WTC11 (cell line): ENCODE measurements around the gene CARMIL1. TPM values are rescaled to one million over a fixed set of nuclear protein-coding genes. Genes with fewer than 3 reads are reported as not detected.

Experiments
- ATF1 ChIP-seq: sonication (generic); formaldehyde crosslinking; IDR thresholded peaks from 2 replicates; pipeline ENCODE4 v1.8.1; 2023; ENCODE audit warnings: mild to moderate bottlenecking, moderate library complexity, missing genetic modification reagents
- IRF2 ChIP-seq: sonication (generic); formaldehyde crosslinking; IDR thresholded peaks from 2 replicates; pipeline ENCODE4 v1.8.0; 2022; ENCODE audit warnings: low read depth, missing genetic modification reagents, borderline replicate concordance
- NFATC4 ChIP-seq: fragments of 250-450 bp; sonication (Bioruptor Pico); IDR thresholded peaks from 2 replicates; pipeline ENCODE4 v1.9.0; 2021; ENCODE audit warnings: mild to moderate bottlenecking
- SMAD3 ChIP-seq: sonication (generic); formaldehyde crosslinking; IDR thresholded peaks from 2 replicates; pipeline ENCODE4 v1.8.0; 2022; ENCODE audit warnings: missing genetic modification reagents, mild to moderate bottlenecking, borderline replicate concordance
- total RNA-seq: library from RNA; stranded (reverse); gene quantifications from 3 replicates; pipeline ENCODE4 v1.2.3, GENCODE V29; 2021
- TF ChIP-seq, protein P1 (sequence below): sonication (generic); formaldehyde crosslinking; IDR thresholded peaks from 2 replicates; pipeline ENCODE4 v1.8.1; 2023; ENCODE audit warnings: mild to moderate bottlenecking, missing genetic modification reagents, borderline replicate concordance
- TF ChIP-seq, protein P2 (sequence below): sonication (generic); formaldehyde crosslinking; IDR thresholded peaks from 2 replicates; pipeline ENCODE4 v1.8.0; 2022; ENCODE audit warnings: mild to moderate bottlenecking, missing genetic modification reagents
- TF ChIP-seq, protein P3 (sequence below): fragments of 250-450 bp; sonication (Bioruptor Pico); IDR thresholded peaks from 2 replicates; pipeline ENCODE4 v1.9.0; 2021; ENCODE audit warnings: mild to moderate bottlenecking
- TF ChIP-seq, protein P4 (sequence below): sonication (generic); formaldehyde crosslinking; IDR thresholded peaks from 2 replicates; pipeline ENCODE4 v1.8.0; 2023; ENCODE audit warnings: missing genetic modification reagents, mild to moderate bottlenecking, borderline replicate concordance
- TF ChIP-seq, protein P5 (sequence below): sonication (generic); formaldehyde crosslinking; IDR thresholded peaks from 2 replicates; pipeline ENCODE4 v1.8.0; 2023; ENCODE audit warnings: mild to moderate bottlenecking, missing genetic modification reagents
- TF ChIP-seq, protein P6 (sequence below): sonication (generic); formaldehyde crosslinking; IDR thresholded peaks from 2 replicates; pipeline ENCODE4 v1.8.1; 2022; ENCODE audit warnings: mild to moderate bottlenecking, moderate library complexity, missing genetic modification reagents

The CARMIL1 gene
- total RNA-seq, 1 experiment from 2014 or later: 36.2 TPM

DNA sequence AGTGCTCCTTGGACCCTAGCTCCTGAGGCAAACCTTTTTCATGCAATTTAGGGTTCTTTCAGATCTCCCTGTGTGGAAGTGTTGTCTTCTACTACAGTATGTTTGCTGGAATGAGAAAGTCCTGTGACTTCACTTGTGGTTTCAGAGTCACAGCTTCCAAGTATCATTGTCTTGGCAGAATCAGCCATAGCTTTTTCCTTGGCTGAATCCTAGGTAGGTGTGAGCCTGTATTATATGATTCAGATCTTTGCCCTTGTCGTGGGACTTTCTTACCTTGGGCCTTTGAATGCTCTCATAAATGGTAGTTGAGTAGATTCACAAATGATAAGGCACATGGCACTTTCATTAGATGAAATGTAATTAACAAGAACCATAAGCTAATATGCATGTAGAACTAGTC lies 16.5 kb downstream of the CARMIL1 start (continued):
- TF ChIP-seq, protein P1, sequence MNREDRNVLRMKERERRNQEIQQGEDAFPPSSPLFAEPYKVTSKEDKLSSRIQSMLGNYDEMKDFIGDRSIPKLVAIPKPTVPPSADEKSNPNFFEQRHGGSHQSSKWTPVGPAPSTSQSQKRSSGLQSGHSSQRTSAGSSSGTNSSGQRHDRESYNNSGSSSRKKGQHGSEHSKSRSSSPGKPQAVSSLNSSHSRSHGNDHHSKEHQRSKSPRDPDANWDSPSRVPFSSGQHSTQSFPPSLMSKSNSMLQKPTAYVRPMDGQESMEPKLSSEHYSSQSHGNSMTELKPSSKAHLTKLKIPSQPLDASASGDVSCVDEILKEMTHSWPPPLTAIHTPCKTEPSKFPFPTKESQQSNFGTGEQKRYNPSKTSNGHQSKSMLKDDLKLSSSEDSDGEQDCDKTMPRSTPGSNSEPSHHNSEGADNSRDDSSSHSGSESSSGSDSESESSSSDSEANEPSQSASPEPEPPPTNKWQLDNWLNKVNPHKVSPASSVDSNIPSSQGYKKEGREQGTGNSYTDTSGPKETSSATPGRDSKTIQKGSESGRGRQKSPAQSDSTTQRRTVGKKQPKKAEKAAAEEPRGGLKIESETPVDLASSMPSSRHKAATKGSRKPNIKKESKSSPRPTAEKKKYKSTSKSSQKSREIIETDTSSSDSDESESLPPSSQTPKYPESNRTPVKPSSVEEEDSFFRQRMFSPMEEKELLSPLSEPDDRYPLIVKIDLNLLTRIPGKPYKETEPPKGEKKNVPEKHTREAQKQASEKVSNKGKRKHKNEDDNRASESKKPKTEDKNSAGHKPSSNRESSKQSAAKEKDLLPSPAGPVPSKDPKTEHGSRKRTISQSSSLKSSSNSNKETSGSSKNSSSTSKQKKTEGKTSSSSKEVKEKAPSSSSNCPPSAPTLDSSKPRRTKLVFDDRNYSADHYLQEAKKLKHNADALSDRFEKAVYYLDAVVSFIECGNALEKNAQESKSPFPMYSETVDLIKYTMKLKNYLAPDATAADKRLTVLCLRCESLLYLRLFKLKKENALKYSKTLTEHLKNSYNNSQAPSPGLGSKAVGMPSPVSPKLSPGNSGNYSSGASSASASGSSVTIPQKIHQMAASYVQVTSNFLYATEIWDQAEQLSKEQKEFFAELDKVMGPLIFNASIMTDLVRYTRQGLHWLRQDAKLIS (CRISPR knock-in tag): no peak
- TF ChIP-seq, protein P2, sequence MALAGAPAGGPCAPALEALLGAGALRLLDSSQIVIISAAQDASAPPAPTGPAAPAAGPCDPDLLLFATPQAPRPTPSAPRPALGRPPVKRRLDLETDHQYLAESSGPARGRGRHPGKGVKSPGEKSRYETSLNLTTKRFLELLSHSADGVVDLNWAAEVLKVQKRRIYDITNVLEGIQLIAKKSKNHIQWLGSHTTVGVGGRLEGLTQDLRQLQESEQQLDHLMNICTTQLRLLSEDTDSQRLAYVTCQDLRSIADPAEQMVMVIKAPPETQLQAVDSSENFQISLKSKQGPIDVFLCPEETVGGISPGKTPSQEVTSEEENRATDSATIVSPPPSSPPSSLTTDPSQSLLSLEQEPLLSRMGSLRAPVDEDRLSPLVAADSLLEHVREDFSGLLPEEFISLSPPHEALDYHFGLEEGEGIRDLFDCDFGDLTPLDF (CRISPR knock-in tag): no peak
- no peak for TF ChIP-seq SMAD3 (CRISPR knock-in tag)
- no peak for TF ChIP-seq NFATC4
- TF ChIP-seq, protein P3, sequence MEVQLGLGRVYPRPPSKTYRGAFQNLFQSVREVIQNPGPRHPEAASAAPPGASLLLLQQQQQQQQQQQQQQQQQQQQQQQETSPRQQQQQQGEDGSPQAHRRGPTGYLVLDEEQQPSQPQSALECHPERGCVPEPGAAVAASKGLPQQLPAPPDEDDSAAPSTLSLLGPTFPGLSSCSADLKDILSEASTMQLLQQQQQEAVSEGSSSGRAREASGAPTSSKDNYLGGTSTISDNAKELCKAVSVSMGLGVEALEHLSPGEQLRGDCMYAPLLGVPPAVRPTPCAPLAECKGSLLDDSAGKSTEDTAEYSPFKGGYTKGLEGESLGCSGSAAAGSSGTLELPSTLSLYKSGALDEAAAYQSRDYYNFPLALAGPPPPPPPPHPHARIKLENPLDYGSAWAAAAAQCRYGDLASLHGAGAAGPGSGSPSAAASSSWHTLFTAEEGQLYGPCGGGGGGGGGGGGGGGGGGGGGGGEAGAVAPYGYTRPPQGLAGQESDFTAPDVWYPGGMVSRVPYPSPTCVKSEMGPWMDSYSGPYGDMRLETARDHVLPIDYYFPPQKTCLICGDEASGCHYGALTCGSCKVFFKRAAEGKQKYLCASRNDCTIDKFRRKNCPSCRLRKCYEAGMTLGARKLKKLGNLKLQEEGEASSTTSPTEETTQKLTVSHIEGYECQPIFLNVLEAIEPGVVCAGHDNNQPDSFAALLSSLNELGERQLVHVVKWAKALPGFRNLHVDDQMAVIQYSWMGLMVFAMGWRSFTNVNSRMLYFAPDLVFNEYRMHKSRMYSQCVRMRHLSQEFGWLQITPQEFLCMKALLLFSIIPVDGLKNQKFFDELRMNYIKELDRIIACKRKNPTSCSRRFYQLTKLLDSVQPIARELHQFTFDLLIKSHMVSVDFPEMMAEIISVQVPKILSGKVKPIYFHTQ: no peak
- TF ChIP-seq, protein P4, sequence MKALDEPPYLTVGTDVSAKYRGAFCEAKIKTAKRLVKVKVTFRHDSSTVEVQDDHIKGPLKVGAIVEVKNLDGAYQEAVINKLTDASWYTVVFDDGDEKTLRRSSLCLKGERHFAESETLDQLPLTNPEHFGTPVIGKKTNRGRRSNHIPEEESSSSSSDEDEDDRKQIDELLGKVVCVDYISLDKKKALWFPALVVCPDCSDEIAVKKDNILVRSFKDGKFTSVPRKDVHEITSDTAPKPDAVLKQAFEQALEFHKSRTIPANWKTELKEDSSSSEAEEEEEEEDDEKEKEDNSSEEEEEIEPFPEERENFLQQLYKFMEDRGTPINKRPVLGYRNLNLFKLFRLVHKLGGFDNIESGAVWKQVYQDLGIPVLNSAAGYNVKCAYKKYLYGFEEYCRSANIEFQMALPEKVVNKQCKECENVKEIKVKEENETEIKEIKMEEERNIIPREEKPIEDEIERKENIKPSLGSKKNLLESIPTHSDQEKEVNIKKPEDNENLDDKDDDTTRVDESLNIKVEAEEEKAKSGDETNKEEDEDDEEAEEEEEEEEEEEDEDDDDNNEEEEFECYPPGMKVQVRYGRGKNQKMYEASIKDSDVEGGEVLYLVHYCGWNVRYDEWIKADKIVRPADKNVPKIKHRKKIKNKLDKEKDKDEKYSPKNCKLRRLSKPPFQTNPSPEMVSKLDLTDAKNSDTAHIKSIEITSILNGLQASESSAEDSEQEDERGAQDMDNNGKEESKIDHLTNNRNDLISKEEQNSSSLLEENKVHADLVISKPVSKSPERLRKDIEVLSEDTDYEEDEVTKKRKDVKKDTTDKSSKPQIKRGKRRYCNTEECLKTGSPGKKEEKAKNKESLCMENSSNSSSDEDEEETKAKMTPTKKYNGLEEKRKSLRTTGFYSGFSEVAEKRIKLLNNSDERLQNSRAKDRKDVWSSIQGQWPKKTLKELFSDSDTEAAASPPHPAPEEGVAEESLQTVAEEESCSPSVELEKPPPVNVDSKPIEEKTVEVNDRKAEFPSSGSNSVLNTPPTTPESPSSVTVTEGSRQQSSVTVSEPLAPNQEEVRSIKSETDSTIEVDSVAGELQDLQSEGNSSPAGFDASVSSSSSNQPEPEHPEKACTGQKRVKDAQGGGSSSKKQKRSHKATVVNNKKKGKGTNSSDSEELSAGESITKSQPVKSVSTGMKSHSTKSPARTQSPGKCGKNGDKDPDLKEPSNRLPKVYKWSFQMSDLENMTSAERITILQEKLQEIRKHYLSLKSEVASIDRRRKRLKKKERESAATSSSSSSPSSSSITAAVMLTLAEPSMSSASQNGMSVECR (CRISPR knock-in tag): no peak
- no peak for TF ChIP-seq IRF2 (CRISPR knock-in tag)
- no peak for TF ChIP-seq ATF1 (CRISPR knock-in tag)
- TF ChIP-seq, protein P5, sequence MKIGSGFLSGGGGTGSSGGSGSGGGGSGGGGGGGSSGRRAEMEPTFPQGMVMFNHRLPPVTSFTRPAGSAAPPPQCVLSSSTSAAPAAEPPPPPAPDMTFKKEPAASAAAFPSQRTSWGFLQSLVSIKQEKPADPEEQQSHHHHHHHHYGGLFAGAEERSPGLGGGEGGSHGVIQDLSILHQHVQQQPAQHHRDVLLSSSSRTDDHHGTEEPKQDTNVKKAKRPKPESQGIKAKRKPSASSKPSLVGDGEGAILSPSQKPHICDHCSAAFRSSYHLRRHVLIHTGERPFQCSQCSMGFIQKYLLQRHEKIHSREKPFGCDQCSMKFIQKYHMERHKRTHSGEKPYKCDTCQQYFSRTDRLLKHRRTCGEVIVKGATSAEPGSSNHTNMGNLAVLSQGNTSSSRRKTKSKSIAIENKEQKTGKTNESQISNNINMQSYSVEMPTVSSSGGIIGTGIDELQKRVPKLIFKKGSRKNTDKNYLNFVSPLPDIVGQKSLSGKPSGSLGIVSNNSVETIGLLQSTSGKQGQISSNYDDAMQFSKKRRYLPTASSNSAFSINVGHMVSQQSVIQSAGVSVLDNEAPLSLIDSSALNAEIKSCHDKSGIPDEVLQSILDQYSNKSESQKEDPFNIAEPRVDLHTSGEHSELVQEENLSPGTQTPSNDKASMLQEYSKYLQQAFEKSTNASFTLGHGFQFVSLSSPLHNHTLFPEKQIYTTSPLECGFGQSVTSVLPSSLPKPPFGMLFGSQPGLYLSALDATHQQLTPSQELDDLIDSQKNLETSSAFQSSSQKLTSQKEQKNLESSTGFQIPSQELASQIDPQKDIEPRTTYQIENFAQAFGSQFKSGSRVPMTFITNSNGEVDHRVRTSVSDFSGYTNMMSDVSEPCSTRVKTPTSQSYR: no peak
- TF ChIP-seq, protein P6, sequence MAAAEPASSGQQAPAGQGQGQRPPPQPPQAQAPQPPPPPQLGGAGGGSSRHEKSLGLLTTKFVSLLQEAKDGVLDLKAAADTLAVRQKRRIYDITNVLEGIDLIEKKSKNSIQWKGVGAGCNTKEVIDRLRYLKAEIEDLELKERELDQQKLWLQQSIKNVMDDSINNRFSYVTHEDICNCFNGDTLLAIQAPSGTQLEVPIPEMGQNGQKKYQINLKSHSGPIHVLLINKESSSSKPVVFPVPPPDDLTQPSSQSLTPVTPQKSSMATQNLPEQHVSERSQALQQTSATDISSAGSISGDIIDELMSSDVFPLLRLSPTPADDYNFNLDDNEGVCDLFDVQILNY (CRISPR knock-in tag): no peak
